Measurements from ENCODE around the gene PPIE. TPM values are rescaled to one million over a fixed set of nuclear protein-coding genes. Genes with fewer than 3 reads are reported as not detected.
"Not testable (repeated sequence)": the region's sequence is repeated elsewhere in the genome, so short reads cannot be mapped to it uniquely, and the experiment has no call there.

Gene PPIE
- polyA plus RNA-seq, 4 donors = 39.7 to 72.5 (median 55.6) TPM

DNA sequence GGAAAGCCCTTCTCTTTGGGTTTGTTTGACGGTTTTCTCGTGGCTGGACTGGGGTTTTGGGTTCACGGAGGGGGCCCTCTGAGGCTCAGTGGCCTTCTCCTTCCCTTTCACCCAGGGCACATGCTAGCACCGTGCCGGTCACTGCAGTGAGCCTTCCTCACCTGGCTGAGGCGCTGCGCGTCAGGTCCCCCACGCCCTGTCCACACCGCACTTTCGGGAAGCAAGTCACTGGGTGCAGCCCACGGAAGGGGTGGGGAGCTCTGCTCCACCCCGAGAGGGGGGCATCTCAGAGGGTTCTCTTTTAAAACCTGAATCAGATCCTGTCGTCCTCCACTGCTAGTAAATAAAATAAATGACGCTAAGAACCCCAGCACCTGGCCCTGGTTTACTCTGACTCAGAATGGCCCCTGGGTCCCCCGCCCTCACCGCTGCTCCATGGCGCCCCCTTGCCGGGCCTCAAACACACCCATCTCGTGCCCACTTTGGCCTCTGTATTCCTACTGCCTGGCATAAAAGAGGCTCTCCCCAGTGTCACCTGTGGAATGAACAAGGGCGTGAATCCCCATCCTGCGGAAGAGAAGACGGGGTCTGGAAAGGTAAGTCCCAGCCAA is 34.8 kb downstream of the PPIE start:
- H3K4me3 ChIP-seq (ENCODE audit: low read depth in 1 of 3, low read length in 3 of 3); H3K36me3 ChIP-seq (ENCODE audit: control insufficient read depth in 3 of 3, insufficient read depth in 2 of 3, low read depth in 1 of 3, low read length in 3 of 3); H3K9me3 ChIP-seq (ENCODE audit: control insufficient read depth in 2 of 2, insufficient read depth in 1 of 2, low read depth in 1 of 2, low read length in 1 of 2); FAIRE-seq; DNase-seq; H3K27ac ChIP-seq (ENCODE audit: low read depth in 1 of 3, low read length in 2 of 3); H3K27me3 ChIP-seq (ENCODE audit: control insufficient read depth in 3 of 3, insufficient read depth in 3 of 3, low read length in 3 of 3); H3K4me1 ChIP-seq (ENCODE audit: control insufficient read depth in 3 of 3, insufficient read depth in 2 of 3, low read depth in 1 of 3, low read length in 2 of 3): not testable (repeated sequence)
- WGBS, 3 donors = 75% methylated on average over 3 of the region's 23 CpGs; no CpG with 5 or more reads in 2 of the 3 donors

GRCh38 chr1:39775141-39775540 is 36.5 kb downstream of the PPIE start:
- not testable (repeated sequence) for H3K27me3 ChIP-seq (ENCODE audit: control insufficient read depth in 3 of 3, insufficient read depth in 3 of 3, low read length in 3 of 3); FAIRE-seq; H3K4me3 ChIP-seq (ENCODE audit: low read depth in 1 of 3, low read length in 3 of 3); H3K9me3 ChIP-seq (ENCODE audit: control insufficient read depth in 2 of 2, insufficient read depth in 1 of 2, low read depth in 1 of 2, low read length in 1 of 2); H3K36me3 ChIP-seq (ENCODE audit: control insufficient read depth in 3 of 3, insufficient read depth in 2 of 3, low read depth in 1 of 3, low read length in 3 of 3); H3K4me1 ChIP-seq (ENCODE audit: control insufficient read depth in 3 of 3, insufficient read depth in 2 of 3, low read depth in 1 of 3, low read length in 2 of 3); H3K27ac ChIP-seq (ENCODE audit: low read depth in 1 of 3, low read length in 2 of 3)
- DNase-seq = peak; percentile 44 to 70
- WGBS, 3 donors = 29 to 63% (median 43%) methylated on average over 11 of the region's 11 CpGs

DNA sequence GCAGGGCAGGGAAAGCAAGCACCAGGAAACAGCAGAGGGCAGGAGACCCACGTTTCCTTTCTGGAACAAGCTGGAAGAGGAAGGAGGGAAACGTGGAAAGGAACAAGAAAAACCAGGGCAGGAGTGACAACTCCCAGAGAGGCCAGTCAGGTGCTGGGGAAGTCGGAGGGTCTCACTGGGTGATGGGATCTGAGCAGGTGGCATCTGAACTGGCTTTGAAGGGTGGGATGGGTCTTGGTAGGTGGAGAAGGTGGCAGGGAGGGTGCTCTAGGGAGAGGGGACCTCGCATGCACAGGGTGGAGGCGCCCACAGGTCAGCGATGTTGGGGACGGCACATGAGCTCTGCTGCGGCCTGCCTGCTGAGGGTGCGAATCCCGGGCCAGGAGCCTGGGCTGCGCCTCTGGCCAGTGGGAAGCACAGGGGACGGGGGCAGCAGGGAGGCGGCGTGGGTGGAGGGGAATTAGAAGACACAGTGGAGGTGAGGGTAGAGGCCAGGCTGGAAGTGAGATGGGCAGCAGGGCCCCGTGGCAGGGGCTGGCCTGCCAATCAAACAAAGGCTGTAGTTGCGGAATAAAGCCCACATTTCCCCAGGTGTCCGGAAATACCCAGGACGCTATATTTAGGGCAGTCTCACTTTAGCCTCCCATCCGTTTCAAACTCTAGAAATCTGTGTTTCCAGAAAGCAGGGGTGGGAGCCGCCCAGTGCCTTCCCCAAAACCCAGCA is 37.2 kb downstream of the PPIE start:
- not testable (repeated sequence) for FAIRE-seq
- 64 to 74% (median 73%) methylated on average over 8 to 14 of the region's 20 CpGs for WGBS, 3 donors

DNA sequence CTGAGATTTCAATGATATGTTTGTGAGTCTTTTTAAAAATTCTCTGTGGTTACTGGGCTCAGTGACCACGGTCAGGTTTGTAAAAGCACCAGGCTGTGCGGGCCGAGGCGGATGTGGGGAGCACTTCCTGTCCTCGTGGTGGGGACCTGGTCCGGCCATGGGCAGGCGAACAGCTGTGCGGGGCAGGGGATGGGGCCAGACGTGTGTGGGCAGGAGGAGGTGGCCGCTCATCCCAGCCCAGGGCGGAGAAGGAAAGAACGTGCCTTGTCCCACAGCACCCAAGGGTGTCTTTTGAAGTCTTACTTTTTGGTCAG is 37.7 kb downstream of the PPIE start:
- WGBS, 3 donors = 53 to 77% (median 76%) methylated on average over 12 of the region's 12 CpGs
- H3K9me3 ChIP-seq (ENCODE audit: control insufficient read depth in 2 of 2, insufficient read depth in 1 of 2, low read depth in 1 of 2, low read length in 1 of 2) = no peaks in the 10 kb centered on the region
- DNase-seq (no peak), FAIRE-seq (no peak)
- no peaks in the 10 kb centered on the region for H3K36me3 ChIP-seq (ENCODE audit: control insufficient read depth in 3 of 3, insufficient read depth in 2 of 3, low read depth in 1 of 3, low read length in 3 of 3)
- H3K27ac ChIP-seq (ENCODE audit: low read depth in 1 of 3, low read length in 2 of 3) = no peak overlapping the region
- H3K27me3 ChIP-seq (ENCODE audit: control insufficient read depth in 3 of 3, insufficient read depth in 3 of 3, low read length in 3 of 3) = peaks cover 0 to 8% (median 2%) of the 10 kb centered on the region in 3 donors
- H3K4me1 ChIP-seq (ENCODE audit: control insufficient read depth in 3 of 3, insufficient read depth in 2 of 3, low read depth in 1 of 3, low read length in 2 of 3) = peaks cover 0 to 3% (median 0%) of the 10 kb centered on the region in 3 donors
- no peak overlapping the region for H3K4me3 ChIP-seq (ENCODE audit: low read depth in 1 of 3, low read length in 3 of 3)

More for the DNA sequence above, 37.2 kb downstream of the PPIE start:
- not testable (repeated sequence) for H3K4me3 ChIP-seq (ENCODE audit: low read depth in 1 of 3, low read length in 3 of 3); H3K4me1 ChIP-seq (ENCODE audit: control insufficient read depth in 3 of 3, insufficient read depth in 2 of 3, low read depth in 1 of 3, low read length in 2 of 3); H3K36me3 ChIP-seq (ENCODE audit: control insufficient read depth in 3 of 3, insufficient read depth in 2 of 3, low read depth in 1 of 3, low read length in 3 of 3); H3K27ac ChIP-seq (ENCODE audit: low read depth in 1 of 3, low read length in 2 of 3); H3K27me3 ChIP-seq (ENCODE audit: control insufficient read depth in 3 of 3, insufficient read depth in 3 of 3, low read length in 3 of 3); H3K9me3 ChIP-seq (ENCODE audit: control insufficient read depth in 2 of 2, insufficient read depth in 1 of 2, low read depth in 1 of 2, low read length in 1 of 2); DNase-seq

- WGBS, 3 donors = 79 to 90% (median 84%) methylated on average over 4 of the region's 4 CpGs
- FAIRE-seq (no peak), DNase-seq (no peak)
- no peaks in the 10 kb centered on the region for H3K36me3 ChIP-seq (ENCODE audit: control insufficient read depth in 3 of 3, insufficient read depth in 2 of 3, low read depth in 1 of 3, low read length in 3 of 3)
- no peaks in the 10 kb centered on the region for H3K9me3 ChIP-seq (ENCODE audit: control insufficient read depth in 2 of 2, insufficient read depth in 1 of 2, low read depth in 1 of 2, low read length in 1 of 2)
- H3K27me3 ChIP-seq (ENCODE audit: control insufficient read depth in 3 of 3, insufficient read depth in 3 of 3, low read length in 3 of 3) = peaks cover 0 to 8% (median 2%) of the 10 kb centered on the region in 3 donors
- H3K27ac ChIP-seq (ENCODE audit: low read depth in 1 of 3, low read length in 2 of 3) = no peak overlapping the region
- H3K4me1 ChIP-seq (ENCODE audit: control insufficient read depth in 3 of 3, insufficient read depth in 2 of 3, low read depth in 1 of 3, low read length in 2 of 3) = peaks cover 0 to 3% (median 0%) of the 10 kb centered on the region in 3 donors
- no peak overlapping the region for H3K4me3 ChIP-seq (ENCODE audit: low read depth in 1 of 3, low read length in 3 of 3)
Observed at GRCh38 chr1:39776886-39777285, 38.2 kb downstream of the PPIE start.

DNA sequence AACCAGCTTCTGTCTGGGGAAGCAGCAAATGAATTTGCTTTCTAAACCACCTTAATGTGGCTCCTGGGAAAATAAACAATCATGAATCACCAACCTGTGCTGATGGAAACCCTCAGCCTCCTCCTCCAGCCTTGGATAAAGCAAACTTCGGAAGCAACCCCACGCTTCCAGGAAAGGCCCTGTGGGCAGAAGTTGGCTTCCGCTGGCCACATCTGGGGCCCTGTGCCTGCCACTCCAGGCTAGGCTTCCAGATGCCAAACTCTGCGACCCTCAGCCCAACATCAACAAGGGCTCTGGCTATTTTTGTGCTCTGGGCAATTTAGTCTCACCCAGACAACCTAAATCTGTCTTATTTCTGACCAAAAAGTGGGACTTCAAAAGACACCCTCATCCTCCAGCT is 38.6 kb downstream of the PPIE start:
- 82 to 88% (median 83%) methylated on average over 4 of the region's 4 CpGs for WGBS, 3 donors

DNA sequence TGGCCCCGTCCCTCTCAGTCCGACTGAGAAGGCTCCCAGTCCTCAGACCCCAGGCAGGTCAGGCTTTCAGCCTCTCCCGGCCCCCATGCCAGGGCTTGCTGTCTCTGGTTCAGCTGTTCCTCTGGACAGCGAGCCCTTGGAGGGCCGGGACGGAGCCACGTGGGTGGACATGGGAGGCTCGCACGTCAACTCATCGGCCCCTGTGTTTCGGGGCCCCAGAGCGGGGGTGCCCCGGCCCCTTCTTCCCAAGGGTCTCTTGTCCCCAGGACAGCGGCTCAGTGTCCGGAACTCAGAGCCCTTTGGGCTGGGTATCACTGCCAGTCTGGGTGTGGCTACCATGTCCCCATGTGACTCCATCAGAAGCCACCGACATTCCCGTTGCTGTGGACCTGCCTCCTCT is 39.2 kb downstream of the PPIE start:
- not testable (repeated sequence) for H3K36me3 ChIP-seq (ENCODE audit: control insufficient read depth in 3 of 3, insufficient read depth in 2 of 3, low read depth in 1 of 3, low read length in 3 of 3); DNase-seq; H3K9me3 ChIP-seq (ENCODE audit: control insufficient read depth in 2 of 2, insufficient read depth in 1 of 2, low read depth in 1 of 2, low read length in 1 of 2); H3K27me3 ChIP-seq (ENCODE audit: control insufficient read depth in 3 of 3, insufficient read depth in 3 of 3, low read length in 3 of 3); FAIRE-seq; H3K4me1 ChIP-seq (ENCODE audit: control insufficient read depth in 3 of 3, insufficient read depth in 2 of 3, low read depth in 1 of 3, low read length in 2 of 3); H3K4me3 ChIP-seq (ENCODE audit: low read depth in 1 of 3, low read length in 3 of 3); H3K27ac ChIP-seq (ENCODE audit: low read depth in 1 of 3, low read length in 2 of 3)
- WGBS, 3 donors = 94 to 99% (median 94%) methylated on average over 6 to 17 of the region's 17 CpGs

More for the DNA sequence above, 38.6 kb downstream of the PPIE start:
- Histone ChIP-seq H3K27ac (ENCODE audit: low read depth in 1 of 3, low read length in 2 of 3) (no peak overlapping the region), H3K4me3 (ENCODE audit: low read depth in 1 of 3, low read length in 3 of 3) (no peak overlapping the region), H3K36me3 (ENCODE audit: control insufficient read depth in 3 of 3, insufficient read depth in 2 of 3, low read depth in 1 of 3, low read length in 3 of 3) (no peaks in the 10 kb centered on the region), H3K27me3 (ENCODE audit: control insufficient read depth in 3 of 3, insufficient read depth in 3 of 3, low read length in 3 of 3) (peaks cover 0 to 8% (median 2%) of the 10 kb centered on the region in 3 donors), H3K9me3 (ENCODE audit: control insufficient read depth in 2 of 2, insufficient read depth in 1 of 2, low read depth in 1 of 2, low read length in 1 of 2) (no peaks in the 10 kb centered on the region), H3K4me1 (ENCODE audit: control insufficient read depth in 3 of 3, insufficient read depth in 2 of 3, low read depth in 1 of 3, low read length in 2 of 3) (peaks cover 0 to 3% (median 0%) of the 10 kb centered on the region in 3 donors)
- DNase-seq (no peak), FAIRE-seq (no peak)

- H3K9me3 ChIP-seq (ENCODE audit: control insufficient read depth in 2 of 2, insufficient read depth in 1 of 2, low read depth in 1 of 2, low read length in 1 of 2); H3K36me3 ChIP-seq (ENCODE audit: control insufficient read depth in 3 of 3, insufficient read depth in 2 of 3, low read depth in 1 of 3, low read length in 3 of 3); FAIRE-seq; H3K4me3 ChIP-seq (ENCODE audit: low read depth in 1 of 3, low read length in 3 of 3); H3K27ac ChIP-seq (ENCODE audit: low read depth in 1 of 3, low read length in 2 of 3); H3K4me1 ChIP-seq (ENCODE audit: control insufficient read depth in 3 of 3, insufficient read depth in 2 of 3, low read depth in 1 of 3, low read length in 2 of 3); DNase-seq: not testable (repeated sequence)
- peaks cover 0 to 12% (median 2%) of the 10 kb centered on the region in 3 donors for H3K27me3 ChIP-seq (ENCODE audit: control insufficient read depth in 3 of 3, insufficient read depth in 3 of 3, low read length in 3 of 3)
- WGBS, 3 donors = 78 to 93% (median 87%) methylated on average over 10 to 12 of the region's 12 CpGs
Observed at GRCh38 chr1:39778463-39779099, 39.9 kb downstream of the PPIE start.

All from small intestine (tissue), 7 donors.